HepG2 (cell line): ENCODE measurements around the gene PLXND1. TPM values are rescaled to one million over a fixed set of nuclear protein-coding genes. Genes with fewer than 3 reads are reported as not detected.
"Not testable (repeated sequence)": the region's sequence is repeated elsewhere in the genome, so short reads cannot be mapped to it uniquely, and the experiment has no call there.

Experiments
- ATAC-seq: fragments of 200-7000 bp; cut with Tn5 transposase; 3 replicates; pipeline ENCODE4 v1.9.1; 2020; ENCODE audit warnings: mild to moderate bottlenecking, moderate library complexity
- BruUV-seq: library from RNA; stranded (reverse); fragments of 400-500 nt; replicated peaks from 2 replicates; lab custom pipeline; 2021; lab: Mats Ljungman, UMichigan
- CTCF ChIA-PET: fragments of 300-600 bp; formaldehyde crosslinking; extraction: SDS; loops from one replicate; lab custom pipeline; 2021; ENCODE audit warnings: low total read pairs, inconsistent platforms, low intra/inter-chr PET ratio; lab: Yijun Ruan, JAX
- POLR2A ChIA-PET: fragments of 350-600 bp; sonication (Branson Sonifier 250); formaldehyde crosslinking; loops from one replicate; lab custom pipeline; 2020; ENCODE audit warnings: antibody characterized with exemption, inconsistent platforms; lab: Yijun Ruan, JAX
- DNase-seq: peaks from one replicate; pipeline ENCODE4 v3.0.0-alpha.2; 2015; ENCODE audit warnings: low spot score
- FAIRE-seq: peaks from 3 replicates; lab custom pipeline; 2011; peaks lifted over from hg19 to GRCh38; lab: Jason Lieb, UNC
- H2AFZ ChIP-seq: one replicate; pipeline ENCODE4 v1.6.1; 2011; ENCODE audit warnings: low read length, inconsistent platforms
- H3K27ac ChIP-seq: fragments of 300-600 bp; 3 replicates; pipeline ENCODE4 v1.8.0; 2011; ENCODE audit warnings: mixed run types, mild to moderate bottlenecking, mixed read lengths, low read length, inconsistent platforms; ENCODE audit not compliant: insufficient read depth; ENCODE audit errors: extremely low read length
- H3K27me3 ChIP-seq, 2 experiments: fragments of 200-600 bp in 1 of 2; 2 replicates in 1 of 2; 3 replicates in 1 of 2; pipeline versions ENCODE4 v1.6.0 to v1.8.0; 2011; ENCODE audit warnings: low read length in 2 of 2, mild to moderate bottlenecking in 2 of 2, moderate library complexity in 2 of 2, inconsistent platforms in 1 of 2; ENCODE audit not compliant: insufficient read depth in 2 of 2, control insufficient read depth in 1 of 2
- H3K36me3 ChIP-seq, 2 experiments: fragments of 200-600 bp in 1 of 2; replicated peaks in 1 of 2; 2 replicates in 1 of 2; 3 replicates in 1 of 2; pipeline versions ENCODE4 v1.5.1 to v1.8.0; 2011; ENCODE audit warnings: low read length in 2 of 2, inconsistent platforms in 1 of 2; ENCODE audit not compliant: insufficient read depth in 2 of 2, control insufficient read depth in 1 of 2
- H3K4me1 ChIP-seq: 2 replicates; pipeline ENCODE4 v1.5.1; 2012; ENCODE audit warnings: low read length, inconsistent platforms; ENCODE audit not compliant: insufficient read depth
- H3K4me2 ChIP-seq: 2 replicates; pipeline ENCODE4 v1.6.0; 2011; ENCODE audit warnings: low read depth, low read length, inconsistent platforms
- H3K4me3 ChIP-seq, 3 experiments: fragments of 200-600 bp in 1 of 3; sonication (generic), shearing (Covaris generic) in 1 of 3; replicated peaks in 1 of 3; 2 replicates each; pipeline ENCODE4 v1.5.1; 2011 to 2016; ENCODE audit warnings: low read length in 3 of 3, inconsistent platforms in 2 of 3, low read depth in 2 of 3, mild to moderate bottlenecking in 2 of 3, control low read depth in 1 of 3, mixed read lengths in 1 of 3; ENCODE audit not compliant: insufficient read depth in 1 of 3
- H3K79me2 ChIP-seq: one replicate; pipeline ENCODE4 v1.6.1; 2011; ENCODE audit warnings: low read length, inconsistent platforms; ENCODE audit not compliant: insufficient read depth
- H3K9ac ChIP-seq: 2 replicates; pipeline ENCODE4 v1.6.0; 2011; ENCODE audit warnings: mild to moderate bottlenecking, low read depth, low read length, inconsistent platforms; ENCODE audit not compliant: insufficient read depth
- H3K9me3 ChIP-seq: 2 replicates; pipeline ENCODE4 v1.5.1; 2012; ENCODE audit warnings: mild to moderate bottlenecking, low read length
- H4K20me1 ChIP-seq: 2 replicates; pipeline ENCODE4 v1.6.0; 2011; ENCODE audit warnings: inconsistent platforms, mild to moderate bottlenecking, low read length, moderate library complexity; ENCODE audit not compliant: insufficient read depth
- ARID5B ChIP-seq: IDR thresholded peaks from 2 replicates; pipeline ENCODE4 v1.4.0; 2020; ENCODE audit warnings: mild to moderate bottlenecking, missing genetic modification reagents
- CEBPG ChIP-seq: IDR thresholded peaks from 2 replicates; pipeline ENCODE4 v1.6.1; 2016
- FOXP1 ChIP-seq, 2 experiments: fragments of 450-650 bp in 1 of 2; IDR thresholded peaks; 2 replicates each; pipeline ENCODE4 v1.6.1; 2017 to 2018; ENCODE audit warnings: antibody characterized with exemption in 1 of 2
- FOXP4 ChIP-seq: sonication (generic); formaldehyde crosslinking; IDR thresholded peaks from 2 replicates; pipeline ENCODE4 v1.4.0; 2020; ENCODE audit warnings: missing genetic modification reagents
- GATAD2A ChIP-seq: IDR thresholded peaks from 2 replicates; pipeline ENCODE4 v1.6.1; 2016
- KLF16 ChIP-seq, 2 experiments: sonication (generic) in 1 of 2; formaldehyde crosslinking in 1 of 2; IDR thresholded peaks; 2 replicates each; pipeline versions ENCODE4 v1.6.1 to v1.8.0; 2016 to 2023; ENCODE audit warnings: missing genetic modification reagents in 2 of 2, missing compliant biosample characterization in 1 of 2
- MLX ChIP-seq: IDR thresholded peaks from 2 replicates; pipeline ENCODE4 v1.6.1; 2016
- NCOA2 ChIP-seq: sonication (generic); formaldehyde crosslinking; IDR thresholded peaks from 2 replicates; pipeline ENCODE4 v1.8.0; 2022; ENCODE audit warnings: inconsistent platforms
- RARA ChIP-seq: IDR thresholded peaks from 2 replicates; pipeline ENCODE4 v1.6.1; 2016; ENCODE audit warnings: missing genetic modification reagents, missing compliant biosample characterization
- RXRB ChIP-seq: IDR thresholded peaks from 2 replicates; pipeline ENCODE4 v1.6.1; 2016; ENCODE audit warnings: borderline replicate concordance, missing genetic modification reagents, missing compliant biosample characterization
- SALL1 ChIP-seq: sonication (generic); formaldehyde crosslinking; IDR thresholded peaks from 2 replicates; pipeline ENCODE4 v1.8.0; 2022; ENCODE audit warnings: mild to moderate bottlenecking, missing genetic modification reagents
- SOX13 ChIP-seq, 3 experiments: fragments of 450-650 bp in 1 of 3; sonication (generic) in 1 of 3; formaldehyde crosslinking in 1 of 3; IDR thresholded peaks in 2 of 3; conservative IDR thresholded peaks in 1 of 3; 2 replicates each; pipeline versions ENCODE4 v1.5.0 to v1.6.1; 2016 to 2020; ENCODE audit warnings: antibody characterized with exemption in 1 of 3, mild to moderate bottlenecking in 1 of 3, missing compliant biosample characterization in 1 of 3, missing genetic modification reagents in 1 of 3, moderate library complexity in 1 of 3
- SOX6 ChIP-seq, 2 experiments: fragments of 450-650 bp in 1 of 2; sonication (generic) in 1 of 2; formaldehyde crosslinking in 1 of 2; IDR thresholded peaks; 2 replicates each; pipeline versions ENCODE4 v1.4.0 to v1.6.1; 2017 to 2020; ENCODE audit warnings: antibody characterized with exemption in 1 of 2, mild to moderate bottlenecking in 1 of 2, missing genetic modification reagents in 1 of 2
- SP5 ChIP-seq: IDR thresholded peaks from 2 replicates; pipeline ENCODE4 v1.6.1; 2016; ENCODE audit warnings: low read depth, borderline replicate concordance
- TARDBP ChIP-seq: sonication (generic); formaldehyde crosslinking; IDR thresholded peaks from 2 replicates; pipeline ENCODE4 v1.8.0; 2022; ENCODE audit warnings: mild to moderate bottlenecking, missing genetic modification reagents
- TBX2 ChIP-seq: sonication (generic); formaldehyde crosslinking; IDR thresholded peaks from 2 replicates; pipeline ENCODE4 v1.5.0; 2020; ENCODE audit warnings: missing genetic modification reagents, mild to moderate bottlenecking, borderline replicate concordance
- ZMYM3 ChIP-seq: sonication (generic); formaldehyde crosslinking; IDR thresholded peaks from 2 replicates; pipeline ENCODE4 v1.5.1; 2020; ENCODE audit warnings: mild to moderate bottlenecking, missing genetic modification reagents
- ZNF460 ChIP-seq: sonication (generic); formaldehyde crosslinking; IDR thresholded peaks from 2 replicates; pipeline ENCODE4 v1.5.1; 2020; ENCODE audit warnings: missing genetic modification reagents, mild to moderate bottlenecking, borderline replicate concordance
- whole genome bisulfite sequencing: methylation state at CpG from one replicate; pipeline ENCODE4 v1.1.6; 2017; ENCODE audit warnings: low lambda C conversion rate; 5-methylcytosine and 5-hydroxymethylcytosine counted together
- in situ Hi-C: cut with HindIII; loops from 2 replicates; pipeline ENCODE4 v1.10.0; 2017; ENCODE audit warnings: low pct_unique_long_range_greater_than_20kb; ENCODE audit not compliant: extremely low pct_ligation_motif_present
- intact Hi-C: fragments of 100-400 bp; cut with micrococcal nuclease; formaldehyde crosslinking; loops from one replicate; pipeline ENCODE4 v1.10.0; 2022; ENCODE audit not compliant: unreplicated experiment
- polyA plus RNA-seq, 8 experiments: library from polyadenylated mRNA; depleted of rRNA in 3 of 8; stranded (reverse) in 7 of 8; unstranded in 1 of 8; fragments of >200 nt; fragmentation: Illumina TruSeq in 4 of 8; extraction: Trizol in 4 of 8; gene quantifications; 2 replicates each; pipeline versions ENCODE4 v1.2.1 to v1.2.3, GENCODE V29; 2011 to 2016; ENCODE audit warnings: low read depth in 4 of 8, missing spikeins in 1 of 8, mixed read lengths in 1 of 8; ENCODE audit not compliant: insufficient read depth in 1 of 8
- total RNA-seq, 5 experiments: library from RNA; depleted of rRNA; stranded (reverse); fragments of >200 nt; fragmentation: Illumina TruSeq; extraction: Trizol; gene quantifications; 2 replicates each; pipeline ENCODE4 v1.2.3, GENCODE V29; 2016; ENCODE audit warnings: low read depth in 1 of 5

Gene PLXND1
- total and polyA plus RNA-seq, 2 of the 13 experiments (the other 11 are each of a cell fraction or from before 2014, with no cell fraction given) = 15.9 to 42.0 TPM

GRCh38 chr3:129640985-129641384, 34.5 kb upstream of the PLXND1 start:
- H3K9ac ChIP-seq; H3K9me3 ChIP-seq; H3K27me3 ChIP-seq; DNase-seq; H4K20me1 ChIP-seq; intact Hi-C loops; H2AFZ ChIP-seq; H3K79me2 ChIP-seq; H3K36me3 ChIP-seq; CTCF ChIA-PET; in situ Hi-C loops; BruUV-seq; POLR2A ChIA-PET; TF ChIP-seq FOXP1, SOX13, SOX6 (IDR thresholded peaks at IDR 0.05): not testable (repeated sequence)
- ATAC-seq (peak; percentile 77), FAIRE-seq (peak; percentile 39)
- Histone ChIP-seq H3K4me1 (peaks cover 28% of the 10 kb centered on the region), H3K4me2 (peak overlapping the region; percentile 54), H3K4me3 (peak overlapping the region in 2 of 3 experiments; percentile 23 to 24; a peak in 3 of 6 replicates), H3K27ac (peak overlapping the region; percentile 44)
- WGBS = 13% methylated on average over 7 of the region's 7 CpGs
- TF ChIP-seq CEBPG (CRISPR knock-in tag) (peak; percentile 75), TARDBP (CRISPR knock-in tag) (peak; percentile 31; the same call in 1 of the 2 replicates), ZMYM3 (CRISPR knock-in tag) (0 out of 2 replicates have a peak, but pooled peaks have one; percentile 34), RARA (CRISPR knock-in tag) (peak; percentile 35), NCOA2 (CRISPR knock-in tag) (peak; percentile 43; the same call in 1 of the 2 replicates), RXRB (CRISPR knock-in tag) (0 out of 2 replicates have a peak, but pooled peaks have one; percentile 16), FOXP4 (CRISPR knock-in tag) (peak; percentile 38; the same call in 1 of the 2 replicates), TBX2 (CRISPR knock-in tag) (peak; percentile 39; the same call in 1 of the 2 replicates), SALL1 (CRISPR knock-in tag) (peak; percentile 52; the same call in 1 of the 2 replicates), FOXP1 (CRISPR knock-in tag; IDR thresholded peaks at IDR 0.05) (peak; percentile 32; the same call in 1 of the 2 replicates), SP5 (0 out of 2 replicates have a peak, but pooled peaks have one; percentile 29), ARID5B (peak; percentile 21; the same call in 1 of the 2 replicates), KLF16 (CRISPR knock-in tag; IDR thresholded peaks at IDR 0.05) (peak in 1 of 2 experiments; percentile 44; a peak in 1 of 4 replicates), GATAD2A (CRISPR knock-in tag) (peak; percentile 72), SOX13 (CRISPR knock-in tag; conservative IDR thresholded peaks at IDR 0.05 in 1 of 2, IDR thresholded peaks at IDR 0.05 in 1 of 2) (peak in 1 of 2 experiments; percentile 84; a peak in 2 of 4 replicates), MLX (peak; percentile 11; the same call in 1 of the 2 replicates), ZNF460 (peak; percentile 89), SOX6 (CRISPR knock-in tag; IDR thresholded peaks at IDR 0.05) (peak; percentile 87)
